Transverse colon (tissue), 4 donors: ENCODE results near the gene ZNF488. TPM values are rescaled to one million over a fixed set of nuclear protein-coding genes. Genes with fewer than 3 reads are reported as not detected.

ENCODE experiments used
- DNase-seq: peaks from one replicate; pipeline ENCODE4 v3.0.0-alpha.2; 2019
- H3K27ac ChIP-seq, 4 donors: fragments of 200-600 bp; sonication (generic); 2 replicates each; pipeline ENCODE4 v1.5.1; 2016 to 2018; ENCODE audit warnings: inconsistent platforms in 4 of 4
- H3K27me3 ChIP-seq: fragments of 200-600 bp; sonication (generic); 2 replicates; pipeline ENCODE4 v1.5.1; 2017; ENCODE audit warnings: inconsistent platforms
- H3K36me3 ChIP-seq, 4 donors: fragments of 200-600 bp; sonication (generic); 2 replicates each; pipeline ENCODE4 v1.5.1; 2017 to 2019; ENCODE audit warnings: inconsistent platforms in 4 of 4
- H3K4me1 ChIP-seq, 4 donors: fragments of 200-600 bp; sonication (generic); 2 replicates each; pipeline ENCODE4 v1.5.1; 2017 to 2020; ENCODE audit warnings: inconsistent platforms in 4 of 4
- H3K4me3 ChIP-seq, 4 donors: fragments of 200-600 bp; sonication (generic); 1 replicate in 1 of 4; 2 replicates in 3 of 4; pipeline versions ENCODE4 v1.5.1 to v1.6.1; 2017 to 2019; ENCODE audit warnings: inconsistent platforms in 4 of 4
- H3K9me3 ChIP-seq, 2 donors: fragments of 200-600 bp; sonication (generic); 2 replicates each; pipeline ENCODE4 v1.5.1; 2017 to 2019; ENCODE audit warnings: inconsistent platforms in 2 of 2
- CTCF ChIP-seq, 5 experiments: fragments of 200-600 bp in 3 of 5; fragments of 450-650 bp in 2 of 5; sonication (generic) in 3 of 5; IDR thresholded peaks; 1 replicate in 2 of 5; 2 replicates in 3 of 5; pipeline ENCODE4 v1.5.1; 2016 to 2017; ENCODE audit warnings: antibody characterized with exemption in 5 of 5, inconsistent platforms in 3 of 5, mild to moderate bottlenecking in 2 of 5, moderate library complexity in 1 of 5
- EP300 ChIP-seq: sonication (generic); formaldehyde crosslinking; IDR thresholded peaks from one replicate; pipeline ENCODE4 v1.6.1; 2017; ENCODE audit warnings: antibody characterized with exemption, low read depth
- POLR2A ChIP-seq: fragments of 450-650 bp; IDR thresholded peaks from one replicate; pipeline ENCODE4 v1.6.1; 2016; ENCODE audit warnings: antibody characterized with exemption, mild to moderate bottlenecking, moderate library complexity
- POLR2AphosphoS5 ChIP-seq, 3 donors: sonication (generic); formaldehyde crosslinking; IDR thresholded peaks; one replicate each; pipeline ENCODE4 v1.6.1; 2016; ENCODE audit warnings: antibody characterized with exemption in 3 of 3
- WGBS, 2 donors: methylation state at CpG; one replicate each; pipeline ENCODE4 v1.1.5; 2018; ENCODE audit warnings: low coverage in 1 of 2; 5-methylcytosine and 5-hydroxymethylcytosine counted together
- in situ Hi-C, 4 donors: fragments of 200-750 bp; cut with MboI; loops; one replicate each; pipeline versions ENCODE4 v1.15.0 to v1.15.1; 2017; ENCODE audit warnings: low sequenced_read_pairs in 3 of 4, low pct_ligation_motif_present in 1 of 4, low pct_unique_long_range_greater_than_20kb in 1 of 4
- intact Hi-C: fragments of 100-400 bp; cut with DNase I; formaldehyde crosslinking; loops from one replicate; pipeline ENCODE4 v1.15.1; 2023; ENCODE audit warnings: low total_unique reads
- total RNA-seq, 4 donors: library from RNA; depleted of rRNA; stranded (reverse); fragments of >200 nt; gene quantifications; one replicate each; pipeline ENCODE4 v1.1.0, GENCODE V29; 2016

The ZNF488 gene
- total RNA-seq, 4 donors from 2014 or later: 0.41 to 0.80 TPM; not detected in 2

- no peak for DNase-seq
- TF ChIP-seq POLR2AphosphoS5 (IDR thresholded peaks at IDR 0.05) (no peak), CTCF (IDR thresholded peaks at IDR 0.05) (no peak), POLR2A (no peak), EP300 (no peak)
- Histone ChIP-seq H3K4me3 (no peak overlapping the region), H3K9me3 (no peaks in the 10 kb centered on the region), H3K4me1 (no peaks in the 10 kb centered on the region), H3K27me3 (no peaks in the 10 kb centered on the region), H3K27ac (no peak overlapping the region), H3K36me3 (no peaks in the 10 kb centered on the region)
- WGBS, 2 donors: 100% methylated on average over 2 of the region's 2 CpGs; no CpG with 5 or more reads in 1 of the 2 donors
- in situ Hi-C loops: no loop called here
- intact Hi-C loops: no loop called here
Measured at GRCh38 chr10:47414227-47414592, 30.1 kb upstream of the ZNF488 start.

GRCh38 chr10:47413531-47414226, 29.6 kb upstream of the ZNF488 start:
- DNase-seq: no peak
- no peak for TF ChIP-seq POLR2AphosphoS5 (IDR thresholded peaks at IDR 0.05)
- no peak for TF ChIP-seq CTCF (IDR thresholded peaks at IDR 0.05)
- TF ChIP-seq EP300: no peak
- no peak for TF ChIP-seq POLR2A
- in situ Hi-C loops (no loop called here), intact Hi-C loops (no loop called here)
- Histone ChIP-seq H3K9me3 (no peaks in the 10 kb centered on the region), H3K4me1 (no peaks in the 10 kb centered on the region), H3K27me3 (no peaks in the 10 kb centered on the region), H3K36me3 (no peaks in the 10 kb centered on the region), H3K4me3 (no peak overlapping the region), H3K27ac (no peak overlapping the region)
- WGBS, 2 donors: 71 to 82% methylated on average over 1 to 14 of the region's 14 CpGs

- 57 to 83% methylated on average over 2 of the region's 2 CpGs for WGBS, 2 donors
- no peak overlapping the region for H3K4me3 ChIP-seq
- no peak overlapping the region for H3K27ac ChIP-seq
- H3K36me3 ChIP-seq: no peaks in the 10 kb centered on the region
- H3K9me3 ChIP-seq: no peaks in the 10 kb centered on the region
- TF ChIP-seq EP300: no peak
- no peak for TF ChIP-seq POLR2A
- no peak for TF ChIP-seq CTCF (IDR thresholded peaks at IDR 0.05)
- intact Hi-C loops: no loop called here
- in situ Hi-C loops: no loop called here
- H3K4me1 ChIP-seq: no peaks in the 10 kb centered on the region
- DNase-seq: no peak
- H3K27me3 ChIP-seq: no peaks in the 10 kb centered on the region
Measured at GRCh38 chr10:47412869-47413268, 28.8 kb upstream of the ZNF488 start.

DNA sequence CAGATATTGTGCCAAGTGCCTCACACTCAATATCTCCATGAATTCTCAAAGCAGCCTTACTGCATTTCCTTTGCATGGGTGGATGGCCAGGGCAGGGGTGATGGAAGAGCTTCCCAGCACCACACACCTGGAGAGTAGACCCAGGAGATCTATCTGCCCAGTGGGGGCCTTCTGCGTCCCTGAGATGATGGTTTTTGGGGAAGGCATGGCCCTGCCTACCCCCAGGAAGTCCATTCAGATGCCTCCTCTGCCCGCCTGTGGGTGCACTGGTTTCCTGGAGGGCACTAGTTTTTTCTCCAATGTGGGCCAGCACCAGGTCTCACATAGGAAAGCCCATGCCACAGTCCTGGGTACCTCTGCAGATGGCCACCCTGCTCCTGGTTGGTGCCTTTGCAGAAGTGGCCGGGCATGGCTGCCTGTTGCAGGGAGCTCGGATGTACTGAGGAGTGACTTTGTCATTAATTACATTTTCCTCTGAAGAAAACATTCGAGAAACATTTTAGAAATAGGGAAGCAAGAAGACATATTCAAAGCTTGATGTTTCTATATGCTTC, 28.2 kb upstream of the ZNF488 start:
- in situ Hi-C loops: no loop called here

More for the DNA sequence above, 28.2 kb upstream of the ZNF488 start:
- no peak for DNase-seq
- no peaks in the 10 kb centered on the region for H3K4me1 ChIP-seq
- no peaks in the 10 kb centered on the region for H3K9me3 ChIP-seq
- H3K27me3 ChIP-seq: no peaks in the 10 kb centered on the region
- TF ChIP-seq CTCF (IDR thresholded peaks at IDR 0.05) (no peak), POLR2A (no peak), POLR2AphosphoS5 (IDR thresholded peaks at IDR 0.05) (no peak), EP300 (no peak)
- intact Hi-C loops: no loop called here
- no peak overlapping the region for H3K27ac ChIP-seq
- H3K4me3 ChIP-seq: no peak overlapping the region
- WGBS, 2 donors: 81 to 90% methylated on average over 3 to 5 of the region's 5 CpGs
- no peaks in the 10 kb centered on the region for H3K36me3 ChIP-seq
